Stimulated activated CD4-positive, alpha-beta T cell treated with anti-CD3 and anti-CD28 coated beads, Interleukin-1b, Interleukin-23, amount 100 ng/mL, for 24 hours (primary cell): ENCODE results near the gene BANP.
"Not testable (repeated sequence)": the region's sequence is repeated elsewhere in the genome, so short reads cannot be mapped to it uniquely, and the experiment has no call there.

Experiments
- DNase-seq, 4 experiments: peaks; one replicate each; pipeline ENCODE4 v3.0.0-alpha.2; 2020; ENCODE audit warnings: low read depth in 4 of 4, low spot score in 1 of 4

The BANP gene

DNA sequence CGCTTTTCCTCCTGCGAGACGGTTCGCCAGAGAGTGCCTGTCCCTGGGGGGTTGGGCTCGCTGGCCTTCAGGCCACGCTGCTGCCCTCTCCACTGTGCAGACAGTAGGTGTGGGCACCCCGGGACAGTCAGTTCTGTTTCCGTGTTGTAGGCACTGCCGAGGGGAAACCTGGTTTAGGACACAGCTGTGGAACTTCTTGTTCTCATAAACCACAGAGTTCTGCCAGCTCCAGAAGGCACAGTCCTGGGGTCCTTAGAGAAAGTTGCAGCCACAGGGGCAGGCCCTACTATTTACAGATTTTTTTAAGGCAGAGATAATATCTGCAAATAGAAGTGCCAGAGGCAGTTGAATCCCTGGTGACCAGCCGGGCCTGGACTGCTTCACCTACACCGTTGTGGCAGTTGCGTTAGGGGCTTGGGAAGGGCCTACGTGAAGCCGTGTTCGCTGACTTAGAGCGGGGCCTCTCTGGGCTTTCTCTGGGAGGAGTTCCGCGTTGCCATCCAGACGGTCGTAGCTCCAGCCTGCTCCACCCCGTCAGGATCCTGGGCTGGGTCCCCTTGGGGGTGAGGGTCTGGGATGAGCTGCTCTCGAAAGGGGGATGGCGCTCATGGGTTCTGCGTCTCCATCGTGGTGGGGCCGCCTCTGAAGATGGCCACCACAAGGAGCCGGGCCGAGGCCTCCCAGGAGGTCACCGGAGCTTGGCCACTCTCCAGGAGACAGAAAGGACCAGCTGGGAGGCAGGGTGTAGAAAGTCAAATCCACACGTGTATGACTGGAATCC is 126.3 kb downstream of the BANP start:
- DNase-seq: no peak

DNA sequence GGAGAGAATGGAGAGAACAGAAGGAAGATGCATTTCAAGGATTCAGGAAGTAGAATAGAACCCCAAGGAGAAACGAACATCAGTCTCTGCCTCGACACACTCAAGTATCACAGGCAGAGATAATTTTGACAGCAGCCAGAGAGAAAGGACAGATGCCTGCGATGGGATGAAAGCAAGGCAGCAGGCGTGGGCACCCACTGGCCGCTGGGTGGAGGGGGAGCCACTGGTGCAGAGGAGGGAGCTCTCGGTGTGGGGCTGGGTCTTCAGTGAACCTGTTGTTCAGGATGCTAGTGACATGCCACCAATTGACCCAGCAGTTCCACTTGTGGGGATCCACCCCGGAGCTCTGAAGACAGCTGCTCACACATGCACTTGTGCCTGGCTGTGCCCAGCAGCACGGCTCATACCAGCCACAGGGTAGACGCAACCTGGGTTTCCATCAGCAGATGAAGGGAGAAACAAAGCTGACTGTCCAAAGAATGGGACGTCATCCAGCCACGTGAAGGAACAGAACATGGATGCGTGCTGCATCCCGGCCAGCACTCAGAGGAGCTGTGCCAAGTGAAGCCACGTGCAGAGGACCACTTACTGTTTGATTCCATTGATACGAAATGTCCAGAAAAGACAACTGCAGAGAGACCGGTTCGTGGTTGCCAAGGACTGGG is 127.0 kb downstream of the BANP start:
- DNase-seq: no peak

DNA sequence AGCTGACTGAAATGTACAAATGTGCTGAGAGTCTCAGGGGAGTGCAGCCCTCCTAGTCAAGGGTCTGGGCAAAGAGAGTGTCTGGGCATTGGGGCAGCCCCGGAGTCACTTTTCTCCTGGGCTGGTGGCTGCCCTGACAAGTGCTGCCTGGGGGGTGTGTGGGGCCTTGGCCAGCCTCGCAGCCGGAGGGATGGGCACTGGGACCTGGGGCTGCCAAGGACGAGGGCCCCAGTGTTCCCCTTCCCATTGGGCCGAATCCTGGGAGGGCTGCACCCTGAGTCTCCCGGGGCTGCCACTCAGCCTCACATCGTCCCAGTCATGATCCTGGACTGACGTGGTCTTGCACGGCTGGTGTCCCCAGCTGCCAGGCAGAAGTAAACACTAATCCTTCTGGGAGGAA is 132.3 kb downstream of the BANP start:
- DNase-seq: no peak

DNA sequence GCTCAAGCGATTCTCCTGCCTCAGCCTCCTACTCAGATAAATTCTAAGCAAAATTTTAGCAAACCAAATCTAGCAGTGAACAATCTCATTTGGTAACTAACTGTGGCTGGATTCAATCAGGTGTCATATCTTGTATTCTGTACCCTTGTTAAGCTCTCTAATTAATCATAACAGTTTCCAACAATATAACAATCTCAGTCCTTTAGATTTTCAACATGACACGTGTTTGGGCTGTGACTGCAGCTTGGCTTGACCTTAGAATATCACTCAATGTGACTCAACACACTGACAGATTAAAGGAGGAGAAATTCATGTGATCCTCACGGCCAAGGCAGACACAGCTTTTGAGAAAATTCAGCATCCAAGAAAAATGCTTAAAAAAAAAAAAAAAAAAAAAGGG is 133.6 kb downstream of the BANP start:
- DNase-seq: no peak

DNA sequence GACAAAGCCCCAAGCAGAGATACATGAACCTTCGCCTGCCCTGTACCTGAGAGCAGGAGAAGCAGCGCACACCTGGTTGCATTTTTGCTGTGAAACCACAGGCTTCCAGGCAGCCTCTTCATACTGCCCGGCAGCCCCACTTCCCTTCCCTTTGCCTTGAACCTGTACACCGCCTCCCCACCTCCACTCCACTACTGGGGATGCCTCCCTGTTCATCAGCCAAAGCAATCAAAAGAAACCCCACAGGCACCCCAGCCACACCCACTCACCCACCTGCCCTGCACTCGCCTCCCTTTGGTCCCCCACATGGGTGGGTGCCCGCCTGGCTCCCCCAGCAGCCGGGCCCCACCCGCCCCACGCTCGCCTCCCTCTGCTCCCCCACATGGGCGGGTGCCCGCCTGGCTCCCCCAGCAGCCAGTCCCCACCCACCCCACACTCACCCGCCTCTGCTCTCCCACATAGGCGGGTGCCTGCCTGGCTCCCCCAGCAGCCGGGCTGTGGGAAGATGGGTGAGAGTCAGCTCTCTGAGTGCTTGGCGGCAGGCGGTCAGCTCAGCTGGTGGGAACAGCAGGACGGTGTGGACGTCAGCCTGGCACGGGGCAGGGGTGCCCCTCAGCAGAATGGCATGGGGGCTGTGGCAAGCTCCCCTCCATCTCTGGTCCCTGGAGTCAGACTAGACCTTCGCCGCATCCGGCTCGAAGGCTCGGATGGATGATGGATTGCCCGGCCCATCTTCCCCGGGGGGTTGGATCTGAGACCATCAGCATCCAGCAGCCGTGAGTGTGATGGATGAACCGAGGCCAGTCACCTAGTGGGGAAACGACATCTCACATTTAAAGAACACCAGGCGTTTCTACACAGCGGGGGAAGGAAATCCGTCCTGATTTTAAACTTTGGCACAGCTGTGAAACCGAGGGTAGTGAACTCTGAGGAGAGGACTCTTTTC is 135.6 kb downstream of the BANP start:
- DNase-seq: no peak

DNA sequence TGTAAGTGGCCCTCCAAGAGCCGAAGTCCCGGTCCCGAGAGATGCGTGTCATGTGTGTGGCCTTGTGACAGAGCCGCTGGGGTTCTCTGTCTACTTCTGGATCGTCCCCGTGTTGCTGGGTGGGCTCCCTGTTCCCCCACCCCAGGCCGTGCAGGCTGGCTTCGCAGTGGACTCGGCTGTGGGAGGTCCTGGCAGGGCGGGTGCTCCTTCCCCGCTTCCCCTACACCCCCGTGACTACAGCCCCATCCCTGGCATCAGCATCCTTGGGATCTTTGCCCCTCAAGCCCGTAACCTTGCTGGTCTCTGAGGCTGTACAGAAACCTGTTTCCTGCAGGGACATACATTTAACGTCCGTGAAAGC is 136.3 kb downstream of the BANP start:
- DNase-seq: no peak

DNA sequence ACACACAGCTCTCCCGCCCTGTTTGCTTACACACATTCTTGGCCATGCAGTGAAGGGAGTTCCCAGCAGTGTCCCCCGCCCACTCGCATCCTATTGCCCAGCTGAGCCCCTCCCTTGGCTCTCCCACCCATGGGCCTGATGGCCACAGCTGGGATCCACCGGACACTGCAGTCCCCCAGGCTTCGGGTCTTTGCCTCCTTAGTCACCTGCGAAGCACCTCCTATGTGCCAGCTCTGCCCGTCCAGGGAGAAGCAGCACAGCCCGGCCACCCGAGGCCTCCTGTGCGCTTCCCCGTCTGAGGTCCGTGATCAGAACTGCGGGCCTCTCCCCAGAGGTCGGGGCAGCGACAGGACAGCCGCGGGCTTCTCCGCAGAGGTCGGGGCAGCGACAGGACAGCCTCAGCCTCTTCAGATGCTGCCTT is 136.9 kb downstream of the BANP start:
- no peak for DNase-seq

DNA sequence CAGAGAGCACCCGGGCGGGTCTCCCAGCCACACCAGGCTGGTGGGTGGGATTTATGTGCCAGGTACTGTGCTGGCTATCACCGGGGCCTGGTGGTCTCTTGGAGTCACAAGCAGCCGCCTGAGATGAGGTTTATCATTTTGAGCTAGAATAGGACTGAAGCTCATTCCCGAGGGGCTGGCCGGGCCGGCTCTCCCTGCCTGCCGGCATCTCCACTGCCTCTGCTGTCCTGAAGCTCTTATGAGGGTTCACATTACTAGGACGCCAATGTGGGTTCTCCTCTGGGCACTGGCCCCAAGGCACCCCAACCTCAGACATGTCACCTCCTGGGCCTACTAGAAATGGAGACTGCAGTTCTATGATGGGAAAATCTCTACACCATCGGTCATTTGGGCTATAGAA is 137.4 kb downstream of the BANP start:
- DNase-seq: not testable (repeated sequence)

DNA sequence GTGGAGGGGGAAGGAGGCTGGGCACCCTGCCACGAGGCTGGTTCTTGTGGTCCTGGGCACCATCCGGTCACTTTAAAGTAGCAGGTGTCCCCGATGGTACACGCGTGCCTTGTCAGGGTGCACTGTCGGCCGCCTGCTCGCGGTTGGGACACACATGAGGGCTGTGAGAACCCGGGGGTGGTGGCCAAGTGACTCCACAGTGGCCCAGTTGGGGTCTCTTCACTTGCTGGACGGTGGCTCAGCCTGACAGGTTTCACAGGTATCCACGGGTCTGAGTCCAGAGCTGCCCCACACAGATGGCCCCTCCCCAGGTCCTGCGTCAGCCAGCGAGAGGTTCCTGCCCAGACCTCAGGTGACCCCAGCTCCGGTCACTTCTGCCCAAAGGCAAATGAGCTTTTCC is 137.8 kb downstream of the BANP start:
- not testable (repeated sequence) for DNase-seq

DNA sequence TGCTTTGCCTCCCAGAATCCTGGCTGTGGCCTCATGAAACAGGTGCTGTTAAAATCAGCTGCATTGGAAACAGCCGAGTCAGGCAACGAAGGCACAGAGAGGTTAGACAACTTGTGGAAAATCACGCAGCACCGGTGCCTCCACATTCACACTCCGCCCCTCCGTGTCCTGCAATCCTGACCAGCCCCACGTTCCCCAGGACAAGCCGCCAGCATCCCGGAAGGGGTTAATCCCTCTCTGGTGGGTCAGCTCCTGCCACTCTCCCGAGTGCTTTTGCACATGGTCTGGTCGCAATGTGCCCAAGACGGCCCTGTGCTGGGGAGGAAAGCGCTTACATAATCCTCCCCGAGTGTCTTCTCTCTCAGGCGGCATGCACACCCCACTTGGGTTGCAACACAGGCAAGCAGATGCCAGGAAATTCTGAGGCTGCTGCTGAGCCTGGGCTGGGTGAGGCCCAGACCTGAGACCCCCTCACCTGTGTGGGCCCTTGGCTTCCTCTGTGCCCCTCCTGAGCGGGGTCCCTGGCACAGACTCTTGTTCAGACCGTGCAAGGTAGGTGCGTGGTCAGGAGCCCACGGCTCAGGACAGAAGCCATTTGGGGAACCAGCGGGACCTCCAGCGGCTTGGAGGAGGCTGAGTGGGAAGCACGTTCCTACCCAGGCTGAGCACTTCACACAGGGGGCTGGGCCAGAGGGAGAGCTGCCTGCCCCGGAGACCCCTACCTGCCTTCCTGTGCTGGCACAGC is 138.6 kb downstream of the BANP start:
- DNase-seq: not testable (repeated sequence)

DNA sequence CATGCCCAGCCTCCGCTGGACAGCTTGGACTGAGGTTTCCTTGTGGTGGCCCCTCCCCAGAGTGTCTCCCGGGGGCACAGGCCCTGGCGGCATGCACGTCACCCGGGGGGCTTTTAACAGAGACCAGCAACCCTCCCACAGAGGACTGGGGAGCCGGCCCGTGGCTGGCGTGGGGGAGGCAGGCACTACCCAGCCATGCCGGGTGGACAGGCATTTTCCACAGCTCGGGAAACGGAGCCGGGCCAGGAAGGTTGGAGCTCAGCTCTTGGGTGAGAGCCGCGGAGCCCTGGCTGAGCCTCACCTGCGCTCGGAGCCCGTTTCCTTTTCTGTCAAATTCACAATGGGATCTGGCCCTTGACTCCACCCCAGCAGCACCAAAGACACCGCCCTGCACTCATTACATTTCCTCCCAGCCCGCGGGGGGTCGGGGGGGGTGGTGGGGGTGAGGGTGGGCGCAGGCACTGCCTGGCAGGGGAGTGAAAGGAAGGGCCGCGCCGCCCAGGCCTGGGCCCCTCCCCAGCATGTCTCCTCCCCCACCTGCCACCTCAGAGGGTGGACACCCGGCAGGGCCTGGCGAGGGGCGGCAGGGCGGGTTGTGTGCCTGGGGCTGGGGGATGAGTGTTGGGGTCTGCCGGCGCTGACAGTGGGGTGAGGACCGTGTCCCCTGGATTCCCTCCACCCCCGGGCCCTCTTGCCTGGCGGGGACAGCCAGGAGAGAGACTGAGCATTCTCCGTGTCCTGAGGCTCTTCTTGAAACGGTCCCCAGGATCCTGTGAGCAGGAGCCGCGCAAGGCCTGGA is 139.3 kb downstream of the BANP start:
- not testable (repeated sequence) for DNase-seq

DNA sequence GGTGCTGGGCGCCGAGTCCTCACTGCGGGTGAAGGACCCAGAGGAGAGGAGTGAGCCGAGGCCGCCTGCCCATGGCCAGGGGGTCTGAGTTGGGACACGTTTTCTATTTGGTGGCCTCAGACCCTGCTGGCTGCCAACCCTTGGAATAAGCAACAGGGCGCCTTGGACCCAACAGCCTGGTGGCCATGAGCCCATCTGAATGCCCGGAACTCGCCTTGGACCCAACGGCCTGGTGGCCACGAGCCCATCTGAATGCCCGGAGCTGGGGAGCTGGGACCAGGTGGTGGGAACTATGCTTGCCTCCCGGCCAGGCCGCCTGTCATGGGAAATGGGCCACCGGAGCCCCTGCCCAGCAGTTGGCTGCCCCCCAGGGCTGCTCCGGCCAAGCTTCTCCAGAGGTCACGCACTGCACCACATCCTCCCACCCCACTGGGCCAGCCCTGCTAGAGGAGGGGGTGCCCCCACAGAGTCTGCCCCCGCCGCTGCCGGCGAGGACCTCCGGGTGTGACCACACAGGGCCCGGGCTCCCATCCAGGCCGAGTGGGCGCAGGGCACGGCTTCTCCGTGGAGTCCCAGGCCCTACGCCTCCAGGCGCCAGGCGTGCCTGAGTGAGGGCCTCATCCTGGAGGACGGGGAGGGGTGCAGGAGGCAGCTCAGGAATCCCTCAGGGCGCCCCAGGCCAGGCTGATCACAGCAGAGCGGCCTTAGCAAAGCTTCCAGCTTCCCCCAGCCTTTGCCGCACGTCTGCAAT is 140.2 kb downstream of the BANP start:
- not testable (repeated sequence) for DNase-seq

DNA sequence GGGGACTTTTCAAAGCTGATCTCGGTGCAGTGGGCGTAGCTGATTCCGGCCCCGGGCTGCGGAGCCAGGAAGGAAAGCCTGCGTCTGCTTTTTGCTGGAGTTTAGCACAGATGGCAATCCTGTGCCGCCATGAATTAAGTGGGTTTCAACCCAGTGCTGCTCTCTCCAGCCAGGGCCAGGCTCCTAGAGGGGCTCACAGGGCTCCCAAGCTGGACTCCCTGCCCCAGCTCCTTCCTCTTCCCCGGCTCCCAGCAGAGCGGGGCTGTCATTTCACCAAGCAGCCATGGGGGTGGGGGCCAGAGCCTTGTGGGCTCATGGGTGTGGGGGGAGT is 140.7 kb downstream of the BANP start:
- not testable (repeated sequence) for DNase-seq

DNA sequence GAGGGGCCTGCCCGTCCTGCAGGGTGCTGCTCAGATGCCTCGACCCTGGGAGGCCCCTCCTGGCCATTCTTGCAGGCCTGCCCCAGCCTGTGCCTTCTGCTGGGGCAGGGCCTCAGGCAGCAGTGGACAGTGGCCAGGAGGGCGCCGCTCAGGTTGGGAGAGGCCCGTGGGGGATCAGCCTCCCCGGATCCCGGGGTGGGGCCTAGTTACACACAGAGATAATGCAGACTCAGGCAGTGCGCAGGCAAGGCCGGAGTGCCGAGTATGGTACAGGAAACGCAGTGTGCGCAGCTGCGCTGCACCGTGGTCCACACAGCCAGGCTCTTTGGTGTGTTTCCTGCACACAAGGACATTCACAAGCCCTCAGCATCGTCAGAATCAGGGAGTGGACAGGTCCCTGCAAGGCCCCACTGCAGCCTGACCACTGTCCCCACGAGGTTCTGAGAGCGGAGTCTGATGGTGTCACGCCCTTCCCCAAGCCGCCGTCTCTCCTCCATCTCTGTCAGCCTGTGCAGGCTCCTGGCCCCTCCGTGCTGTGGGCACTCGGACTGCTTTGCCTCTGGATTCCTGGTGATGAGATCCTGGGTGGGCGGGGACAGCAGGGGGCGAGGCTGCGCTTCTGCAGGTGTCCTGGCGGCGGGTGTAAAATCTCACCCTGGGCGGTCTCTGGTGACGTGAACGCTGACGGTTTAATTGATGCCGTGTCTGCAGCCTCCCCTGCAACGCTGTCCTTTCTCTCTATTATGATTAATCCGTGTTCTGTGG is 141.7 kb downstream of the BANP start:
- DNase-seq: not testable (repeated sequence)

DNA sequence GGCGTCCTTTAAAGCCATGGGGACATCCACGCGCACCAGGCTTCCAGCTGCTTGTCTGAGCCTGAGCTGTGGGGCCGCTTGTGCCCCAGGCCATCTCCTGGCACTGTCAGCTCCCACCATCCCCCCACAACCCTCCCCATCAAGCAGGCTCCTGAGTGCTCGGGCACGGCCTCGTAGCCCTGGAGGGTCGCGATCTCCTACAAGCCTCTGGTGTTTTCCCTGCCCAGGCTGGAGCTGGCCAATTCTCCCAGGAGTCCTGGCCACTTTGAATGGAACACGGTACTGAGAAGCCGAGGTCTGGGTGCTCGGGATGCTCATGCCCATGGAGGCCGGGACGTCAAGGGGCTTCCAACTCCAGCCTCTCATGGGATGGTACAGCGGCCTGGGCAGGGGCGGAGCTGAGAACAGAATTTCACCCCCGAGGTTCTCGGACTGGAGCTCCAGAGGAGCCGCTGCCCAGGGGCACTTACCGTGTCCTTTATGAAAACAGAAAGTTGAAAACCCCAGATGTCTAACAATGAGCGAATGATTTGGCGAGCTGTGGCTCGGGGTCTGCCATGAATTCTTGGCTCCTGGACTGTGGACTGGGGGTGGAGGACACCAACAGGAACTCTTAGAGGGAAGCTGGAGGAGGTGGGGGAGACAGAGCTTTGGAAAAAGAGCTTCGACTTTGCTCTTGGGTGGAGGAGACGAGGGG is 142.5 kb downstream of the BANP start:
- not testable (repeated sequence) for DNase-seq

DNA sequence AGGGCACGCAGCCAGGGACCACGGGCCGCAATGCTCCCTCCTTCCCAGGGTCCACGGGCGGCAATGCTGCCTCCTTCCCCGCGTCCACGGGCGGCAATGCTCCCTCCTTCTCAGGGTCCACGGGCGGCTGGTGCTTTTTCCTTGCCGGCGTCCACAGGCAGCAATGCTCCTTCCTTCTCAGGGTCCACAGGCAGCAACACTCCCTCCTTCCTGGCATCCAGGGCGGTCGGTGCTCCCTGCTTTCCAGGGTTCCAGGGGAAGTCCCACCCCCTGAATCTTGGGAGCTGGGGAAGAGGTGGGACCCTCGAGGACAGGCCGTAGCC is 143.0 kb downstream of the BANP start:
- not testable (repeated sequence) for DNase-seq

DNA sequence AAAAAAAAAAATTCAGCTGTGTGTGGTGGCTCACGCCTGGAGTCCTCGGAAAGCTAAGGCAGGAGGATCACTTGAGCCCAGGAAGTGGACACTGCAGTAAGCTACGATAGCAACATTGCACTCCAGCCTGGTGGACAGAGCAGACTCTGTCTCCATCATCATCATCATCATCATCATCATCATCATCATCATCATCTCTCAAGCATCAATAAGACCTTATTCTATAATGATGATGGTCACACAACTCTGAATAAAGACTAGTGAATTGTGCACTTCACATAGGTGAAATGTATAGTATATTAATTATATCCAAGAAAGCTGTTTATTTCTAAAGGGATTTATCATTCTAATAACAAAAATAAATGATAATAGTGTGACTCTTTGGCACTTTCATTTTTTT is 143.7 kb downstream of the BANP start:
- DNase-seq: not testable (repeated sequence)

DNA sequence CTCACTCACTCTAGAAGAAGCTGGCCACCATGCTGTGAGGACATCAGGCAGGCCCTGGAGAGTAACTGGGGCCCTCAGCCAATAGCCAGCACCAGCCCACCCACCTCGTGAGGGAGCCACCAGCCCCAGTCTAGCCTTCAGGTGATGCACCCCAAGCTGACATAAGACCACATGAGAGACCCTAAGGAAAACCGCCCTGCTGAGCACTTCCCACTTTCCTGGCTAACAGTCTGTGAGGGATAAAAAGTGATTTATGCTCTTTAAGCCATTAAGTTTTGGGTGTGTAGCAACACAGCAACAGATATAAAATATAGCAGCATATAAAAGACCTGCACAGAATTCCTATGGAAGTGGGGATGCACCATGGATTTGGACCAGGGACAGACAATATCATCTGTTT is 145.4 kb downstream of the BANP start:
- DNase-seq: not testable (repeated sequence)
